H1 (cell line): ENCODE results near the gene TNS1.

Experiments used
- ASH2L ChIP-seq: fragments of 200-600, 300-600 bp; sonication (generic); IDR thresholded peaks from one replicate; pipeline ENCODE4 v1.7.1; 2017; ENCODE audit warnings: low read length
- CHD7 ChIP-seq: fragments of 300-600 bp; sonication (generic); IDR thresholded peaks from 2 replicates; pipeline ENCODE4 v1.7.1; 2012; ENCODE audit warnings: low read length, moderate library complexity, mild to moderate bottlenecking, inconsistent platforms; ENCODE audit not compliant: insufficient replicate concordance
- CREB1 ChIP-seq: IDR thresholded peaks from 2 replicates; pipeline ENCODE4 v1.6.1; 2012; ENCODE audit warnings: inconsistent platforms
- EZH2 ChIP-seq: fragments of 200-600 bp; sonication (generic); IDR thresholded peaks from 2 replicates; pipeline ENCODE4 v1.7.1; 2012; ENCODE audit warnings: low read depth, mild to moderate bottlenecking, moderate library complexity, low read length, inconsistent platforms; ENCODE audit not compliant: severe bottlenecking
- JUN ChIP-seq: IDR thresholded peaks from 2 replicates; pipeline ENCODE4 v1.6.1; 2011; ENCODE audit warnings: low read depth, mild to moderate bottlenecking, improper control_type of control experiment, low read length
- MAFK ChIP-seq: IDR thresholded peaks from 2 replicates; pipeline ENCODE4 v1.6.1; 2012; ENCODE audit warnings: low read depth, mild to moderate bottlenecking, improper control_type of control experiment, low read length
- NRF1 ChIP-seq: IDR thresholded peaks from 2 replicates; pipeline ENCODE4 v1.6.1; 2011; ENCODE audit warnings: mild to moderate bottlenecking, low read depth, low read length, improper control_type of control experiment
- POLR2A ChIP-seq, 2 experiments: IDR thresholded peaks; 1 replicate in 1 of 2; 2 replicates in 1 of 2; pipeline ENCODE4 v1.6.1; 2011; ENCODE audit warnings: low read depth in 2 of 2, low read length in 2 of 2, mild to moderate bottlenecking in 2 of 2; ENCODE audit errors: control extremely low read depth in 1 of 2
- POLR2AphosphoS5 ChIP-seq: IDR thresholded peaks from 2 replicates; pipeline ENCODE4 v1.6.1; 2011; ENCODE audit warnings: low read depth, low read length
- RAD21 ChIP-seq, 2 experiments: IDR thresholded peaks in 1 of 2; conservative IDR thresholded peaks in 1 of 2; 2 replicates each; pipeline ENCODE4 v1.6.1; 2011; ENCODE audit warnings: low read depth in 2 of 2, low read length in 2 of 2, improper control_type of control experiment in 1 of 2, inconsistent platforms in 1 of 2, mild to moderate bottlenecking in 1 of 2, moderate library complexity in 1 of 2
- TEAD4 ChIP-seq: IDR thresholded peaks from 2 replicates; pipeline ENCODE4 v1.6.1; 2012; ENCODE audit warnings: low read depth, low read length, inconsistent platforms, mixed read lengths
- YY1 ChIP-seq: IDR thresholded peaks from 2 replicates; pipeline ENCODE4 v1.6.1; 2011; ENCODE audit warnings: low read depth, mild to moderate bottlenecking, low read length
- ZNF274 ChIP-seq: IDR thresholded peaks from 2 replicates; pipeline ENCODE4 v1.7.0; 2012; ENCODE audit warnings: low read length, borderline replicate concordance; ENCODE audit errors: extremely low read depth
- TF ChIP-seq, protein P1 (sequence below), 3 experiments: IDR thresholded peaks; 1 replicate in 2 of 3; 2 replicates in 1 of 3; pipeline versions ENCODE4 v1.5.1 to v1.6.1; 2011; ENCODE audit warnings: low read length in 3 of 3, mild to moderate bottlenecking in 3 of 3, inconsistent platforms in 2 of 3, low read depth in 1 of 3, moderate library complexity in 1 of 3; ENCODE audit not compliant: insufficient read depth in 1 of 3; ENCODE audit errors: control extremely low read depth in 1 of 3

GRCh38 chr2:218024871-218025270 is 22.1 kb upstream of the TNS1 start:
- TF ChIP-seq, protein P1, sequence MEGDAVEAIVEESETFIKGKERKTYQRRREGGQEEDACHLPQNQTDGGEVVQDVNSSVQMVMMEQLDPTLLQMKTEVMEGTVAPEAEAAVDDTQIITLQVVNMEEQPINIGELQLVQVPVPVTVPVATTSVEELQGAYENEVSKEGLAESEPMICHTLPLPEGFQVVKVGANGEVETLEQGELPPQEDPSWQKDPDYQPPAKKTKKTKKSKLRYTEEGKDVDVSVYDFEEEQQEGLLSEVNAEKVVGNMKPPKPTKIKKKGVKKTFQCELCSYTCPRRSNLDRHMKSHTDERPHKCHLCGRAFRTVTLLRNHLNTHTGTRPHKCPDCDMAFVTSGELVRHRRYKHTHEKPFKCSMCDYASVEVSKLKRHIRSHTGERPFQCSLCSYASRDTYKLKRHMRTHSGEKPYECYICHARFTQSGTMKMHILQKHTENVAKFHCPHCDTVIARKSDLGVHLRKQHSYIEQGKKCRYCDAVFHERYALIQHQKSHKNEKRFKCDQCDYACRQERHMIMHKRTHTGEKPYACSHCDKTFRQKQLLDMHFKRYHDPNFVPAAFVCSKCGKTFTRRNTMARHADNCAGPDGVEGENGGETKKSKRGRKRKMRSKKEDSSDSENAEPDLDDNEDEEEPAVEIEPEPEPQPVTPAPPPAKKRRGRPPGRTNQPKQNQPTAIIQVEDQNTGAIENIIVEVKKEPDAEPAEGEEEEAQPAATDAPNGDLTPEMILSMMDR (IDR thresholded peaks at IDR 0.05; ENCODE audit: control extremely low read depth in 1 of 3, insufficient read depth in 1 of 3, low read depth in 1 of 3, low read length in 3 of 3): no peak
- TF ChIP-seq CHD7 (no peak), NRF1 (no peak), RAD21 (IDR thresholded peaks at IDR 0.05 in 1 of 2, conservative IDR thresholded peaks at IDR 0.05 in 1 of 2; ENCODE audit: low read depth in 2 of 2, low read length in 2 of 2) (no peak), POLR2A (IDR thresholded peaks at IDR 0.05; ENCODE audit: control extremely low read depth in 1 of 2, low read depth in 2 of 2, low read length in 2 of 2) (no peak), ZNF274 (no peak), MAFK (no peak), CREB1 (no peak), EZH2 (no peak), ASH2L (no peak), POLR2AphosphoS5 (no peak), TEAD4 (no peak), YY1 (no peak), JUN (no peak)
